ENCODE data around the gene SLC44A5. TPM values are rescaled to one million over a fixed set of nuclear protein-coding genes. Genes with fewer than 3 reads are reported as not detected.

SLC44A5 gene
- total RNA-seq, 1 donor from 2014 or later: 0.69 TPM

DNA sequence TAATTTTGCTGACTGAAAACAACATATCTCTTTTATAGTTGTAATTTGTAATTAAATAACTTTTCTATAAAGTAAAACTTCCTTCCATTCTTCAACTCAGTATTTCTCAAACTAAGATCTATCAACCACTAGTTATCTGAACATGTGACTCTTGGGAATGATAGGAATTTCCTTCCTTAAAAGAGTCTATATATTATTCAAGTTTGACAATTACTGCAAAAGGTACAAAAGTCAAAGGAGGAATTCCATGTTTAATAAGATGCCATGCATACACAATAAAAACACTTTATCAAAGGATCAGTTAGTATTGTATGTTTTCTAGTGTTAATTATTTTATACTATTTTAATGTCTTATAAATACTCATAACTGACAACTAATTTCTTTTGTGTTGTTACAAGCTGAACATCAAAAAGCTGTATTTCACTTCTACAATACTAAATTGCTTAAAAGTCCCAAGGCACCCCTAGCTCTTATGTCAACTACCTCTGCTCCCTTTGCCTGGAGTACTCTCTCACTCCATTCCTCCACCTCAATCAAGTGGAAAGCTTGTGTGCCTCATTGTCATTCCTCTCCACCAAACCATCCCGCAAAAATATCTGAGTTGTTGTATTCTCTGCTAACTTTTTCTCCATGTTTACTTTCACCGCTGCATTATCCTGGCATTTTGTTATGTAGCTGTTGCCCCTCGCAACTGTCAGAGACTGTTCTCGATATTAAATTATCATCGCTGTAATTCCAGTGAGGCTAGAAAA is 67.9 kb downstream of the SLC44A5 start:
- Mint-ChIP-seq H3K27me3 (peaks cover 3% of the 10 kb centered on the region), H3K9me3 (peaks cover 2% of the 10 kb centered on the region), H3K4me3 (no peak overlapping the region), H3K36me3 (ENCODE audit: low read depth) (no peaks in the 10 kb centered on the region), H3K4me1 (no peaks in the 10 kb centered on the region), H3K27ac (no peak overlapping the region)
- CTCF ChIA-PET: no interaction called here
- no peak for TF ChIP-seq CTCF (IDR thresholded peaks at IDR 0.05)
- ATAC-seq (ENCODE audit: low read depth) (no peak), DNase-seq (no peak)
- intact Hi-C loops (cut with micrococcal nuclease): no loop called here
- POLR2A ChIA-PET: no interaction called here

DNA sequence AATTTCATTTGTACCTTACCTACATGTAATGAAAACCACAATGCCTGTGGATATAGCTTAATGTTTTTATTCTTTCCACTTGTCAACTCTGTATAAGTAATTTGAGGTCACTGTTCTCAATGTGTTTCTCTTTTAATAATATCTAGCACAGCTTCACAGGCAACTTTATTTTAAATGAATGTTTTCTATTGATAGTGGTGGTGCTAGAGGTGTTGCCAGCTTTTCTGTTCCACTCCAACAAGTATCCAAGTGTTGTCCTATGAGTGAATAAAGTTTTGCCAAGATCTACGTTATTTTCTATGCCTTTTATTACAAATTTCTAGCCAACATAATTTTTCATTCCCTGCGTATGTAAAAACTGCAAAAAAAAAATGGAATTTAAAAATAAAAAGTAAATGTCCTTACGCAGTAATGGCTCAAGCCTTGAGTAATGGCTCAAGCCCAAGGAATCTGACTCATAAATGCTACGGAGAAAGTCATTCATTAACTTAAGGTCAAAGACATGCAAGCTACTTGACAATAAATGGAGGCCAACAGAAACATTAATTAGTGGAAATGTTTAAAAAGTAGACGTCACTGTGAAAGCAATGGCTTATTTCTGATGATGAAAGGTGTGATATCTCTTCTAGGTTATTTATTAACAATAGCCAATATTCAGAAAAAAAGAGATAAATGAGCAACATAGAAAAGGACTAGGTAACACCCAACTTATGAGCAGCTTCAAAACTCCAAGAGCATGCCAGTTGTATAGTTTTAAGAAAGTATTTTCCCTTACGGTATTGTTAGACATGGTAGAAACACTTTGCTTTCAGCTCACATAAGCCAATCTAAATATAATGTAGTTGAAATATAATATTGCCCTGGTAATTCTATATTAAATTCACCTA is 71.4 kb downstream of the SLC44A5 start:
- Mint-ChIP-seq H3K36me3 (ENCODE audit: low read depth) (no peaks in the 10 kb centered on the region), H3K27ac (no peak overlapping the region), H3K27me3 (no peaks in the 10 kb centered on the region), H3K4me1 (no peaks in the 10 kb centered on the region), H3K9me3 (no peaks in the 10 kb centered on the region), H3K4me3 (no peak overlapping the region)
- TF ChIP-seq CTCF (IDR thresholded peaks at IDR 0.05): no peak
- CTCF ChIA-PET: no interaction called here
- ATAC-seq (ENCODE audit: low read depth) (no peak), DNase-seq (no peak)
- POLR2A ChIA-PET: no interaction called here
- intact Hi-C loops (cut with micrococcal nuclease): no loop called here

GRCh38 chr1:75533085-75533484 is 77.8 kb downstream of the SLC44A5 start:
- no peaks in the 10 kb centered on the region for H3K36me3 Mint-ChIP-seq (ENCODE audit: low read depth)
- POLR2A ChIA-PET: no interaction called here
- intact Hi-C loops (cut with micrococcal nuclease): no loop called here
- no peaks in the 10 kb centered on the region for H3K9me3 Mint-ChIP-seq
- H3K27me3 Mint-ChIP-seq: no peaks in the 10 kb centered on the region
- no peak for DNase-seq
- H3K27ac Mint-ChIP-seq: no peak overlapping the region
- ATAC-seq (ENCODE audit: low read depth): no peak
- CTCF ChIA-PET: no interaction called here
- H3K4me3 Mint-ChIP-seq: no peak overlapping the region
- no peaks in the 10 kb centered on the region for H3K4me1 Mint-ChIP-seq
- TF ChIP-seq CTCF (IDR thresholded peaks at IDR 0.05): no peak

DNA sequence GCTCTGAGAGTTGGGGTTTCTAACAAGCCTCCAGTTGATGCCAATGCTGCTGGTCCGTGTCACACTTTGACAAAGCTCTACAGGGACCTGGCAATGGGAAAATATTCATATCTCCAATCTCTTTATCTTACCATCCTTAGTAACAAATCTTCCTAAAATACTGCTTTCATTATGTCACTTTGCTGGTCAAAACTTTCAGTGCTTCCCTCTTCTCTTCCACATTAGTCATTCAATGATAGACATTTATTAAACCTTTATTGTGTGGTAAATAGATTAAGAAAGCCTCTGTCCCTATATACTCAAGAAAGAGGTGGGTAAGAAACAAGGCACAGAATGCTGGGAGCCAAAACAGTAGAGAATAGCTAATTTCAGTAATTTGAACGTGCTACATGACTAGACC is 79.3 kb downstream of the SLC44A5 start:
- ChIA-PET POLR2A (no interaction called here), CTCF (no interaction called here)
- Mint-ChIP-seq H3K4me3 (no peak overlapping the region), H3K9me3 (no peaks in the 10 kb centered on the region), H3K36me3 (ENCODE audit: low read depth) (no peaks in the 10 kb centered on the region), H3K27me3 (no peaks in the 10 kb centered on the region), H3K27ac (no peak overlapping the region), H3K4me1 (no peaks in the 10 kb centered on the region)
- intact Hi-C loops (cut with micrococcal nuclease): no loop called here
- DNase-seq (no peak), ATAC-seq (ENCODE audit: low read depth) (no peak)
- no peak for TF ChIP-seq CTCF (IDR thresholded peaks at IDR 0.05)

- intact Hi-C loops (cut with micrococcal nuclease): no loop called here
- Mint-ChIP-seq H3K36me3 (ENCODE audit: low read depth) (no peaks in the 10 kb centered on the region), H3K4me1 (no peaks in the 10 kb centered on the region), H3K4me3 (no peak overlapping the region), H3K9me3 (no peaks in the 10 kb centered on the region), H3K27ac (no peak overlapping the region), H3K27me3 (no peaks in the 10 kb centered on the region)
- DNase-seq (no peak), ATAC-seq (ENCODE audit: low read depth) (no peak)
- TF ChIP-seq CTCF (IDR thresholded peaks at IDR 0.05): no peak
- POLR2A ChIA-PET: no interaction called here
- CTCF ChIA-PET: no interaction called here
These were observed 81.4 kb downstream of the SLC44A5 start for GRCh38 chr1:75529488-75529887.

Measured in activated B cell treated with CpG ODN at 0.5 μM for 24 hours (primary cell).